G401.6 (cell line): Measurements from ENCODE around the gene TMEM229B.

Source experiments
- FAIRE-seq: peaks from 2 replicates; lab custom pipeline; 2012; peaks lifted over from hg19 to GRCh38; lab: Jason Lieb, UNC

The TMEM229B gene

GRCh38 chr14:67487937-67488893 is at the start of gene TMEM229B:
TMEM229B (minus strand) TSS chr14:67488721; CDS start chr14:67473923, 14,798 bp downstream.
- no peak for FAIRE-seq

GRCh38 chr14:67537736-67538135 is 49.2 kb upstream of the TMEM229B start:
- no peak for FAIRE-seq

- FAIRE-seq, result no peak
Observed at GRCh38 chr14:67536087-67536486, 47.6 kb upstream of the TMEM229B start.

- FAIRE-seq, result no peak
Observed at GRCh38 chr14:67533754-67534085, 45.2 kb upstream of the TMEM229B start.

- FAIRE-seq, result no peak
Observed at GRCh38 chr14:67532998-67533753, 44.7 kb upstream of the TMEM229B start, which contains the start of gene PLEKHH1. PLEKHH1 (plus strand) TSS chr14:67533290; CDS start chr14:67541868, 8,578 bp downstream.

- no peak for FAIRE-seq
Observed at GRCh38 chr14:67532606-67532997, 44.1 kb upstream of the TMEM229B start.

- FAIRE-seq, result no peak
Observed at GRCh38 chr14:67529947-67530935, 41.7 kb upstream of the TMEM229B start.

GRCh38 chr14:67528276-67528675 is 39.8 kb upstream of the TMEM229B start:
- FAIRE-seq, result no peak

DNA sequence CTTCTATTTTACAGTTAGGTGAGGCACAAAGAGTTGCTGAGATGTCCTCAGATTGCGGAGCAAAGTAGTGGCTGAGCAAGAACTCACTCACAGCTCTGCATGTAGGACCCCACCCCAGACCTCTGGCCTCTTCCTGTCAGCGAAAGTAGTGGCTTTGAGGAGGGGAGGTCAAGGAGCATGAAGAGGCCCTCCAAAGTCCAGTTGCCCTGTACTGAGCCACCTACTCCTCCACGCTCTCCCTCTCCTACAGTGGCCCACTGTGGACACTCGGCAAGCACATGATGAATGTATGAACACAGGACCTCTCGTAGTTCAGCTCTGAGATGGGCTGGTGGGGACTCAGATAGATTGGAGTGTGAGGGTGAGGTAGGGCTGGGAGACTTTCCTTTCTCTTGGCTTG is 39.2 kb upstream of the TMEM229B start:
- FAIRE-seq, result no peak

- FAIRE-seq, result peak; percentile 56
Observed at GRCh38 chr14:67526676-67527459, 38.3 kb upstream of the TMEM229B start.

DNA sequence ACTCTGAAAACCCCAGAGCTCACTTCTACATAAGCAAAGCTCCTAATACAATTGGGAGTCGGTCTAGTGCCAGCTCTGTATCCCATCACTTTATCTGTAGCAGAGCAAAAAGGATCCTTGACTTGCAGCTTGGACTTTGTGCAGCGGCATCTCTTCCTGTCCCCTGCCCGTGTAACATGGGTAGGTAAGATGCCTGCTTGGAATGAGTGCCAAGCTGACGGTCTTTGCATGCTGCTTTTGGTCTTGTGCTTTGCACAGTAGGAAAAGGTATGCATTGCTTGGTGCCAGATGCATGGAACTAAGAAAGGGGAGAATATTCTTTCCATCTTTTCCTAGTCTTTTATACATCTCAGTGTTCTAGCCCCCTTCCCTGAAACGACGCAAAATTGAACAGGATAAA is 37.7 kb upstream of the TMEM229B start:
- no peak for FAIRE-seq

- FAIRE-seq, result no peak
Observed at GRCh38 chr14:67525389-67525788, 36.9 kb upstream of the TMEM229B start.

- no peak for FAIRE-seq
Observed at GRCh38 chr14:67524634-67524963, 36.1 kb upstream of the TMEM229B start.

DNA sequence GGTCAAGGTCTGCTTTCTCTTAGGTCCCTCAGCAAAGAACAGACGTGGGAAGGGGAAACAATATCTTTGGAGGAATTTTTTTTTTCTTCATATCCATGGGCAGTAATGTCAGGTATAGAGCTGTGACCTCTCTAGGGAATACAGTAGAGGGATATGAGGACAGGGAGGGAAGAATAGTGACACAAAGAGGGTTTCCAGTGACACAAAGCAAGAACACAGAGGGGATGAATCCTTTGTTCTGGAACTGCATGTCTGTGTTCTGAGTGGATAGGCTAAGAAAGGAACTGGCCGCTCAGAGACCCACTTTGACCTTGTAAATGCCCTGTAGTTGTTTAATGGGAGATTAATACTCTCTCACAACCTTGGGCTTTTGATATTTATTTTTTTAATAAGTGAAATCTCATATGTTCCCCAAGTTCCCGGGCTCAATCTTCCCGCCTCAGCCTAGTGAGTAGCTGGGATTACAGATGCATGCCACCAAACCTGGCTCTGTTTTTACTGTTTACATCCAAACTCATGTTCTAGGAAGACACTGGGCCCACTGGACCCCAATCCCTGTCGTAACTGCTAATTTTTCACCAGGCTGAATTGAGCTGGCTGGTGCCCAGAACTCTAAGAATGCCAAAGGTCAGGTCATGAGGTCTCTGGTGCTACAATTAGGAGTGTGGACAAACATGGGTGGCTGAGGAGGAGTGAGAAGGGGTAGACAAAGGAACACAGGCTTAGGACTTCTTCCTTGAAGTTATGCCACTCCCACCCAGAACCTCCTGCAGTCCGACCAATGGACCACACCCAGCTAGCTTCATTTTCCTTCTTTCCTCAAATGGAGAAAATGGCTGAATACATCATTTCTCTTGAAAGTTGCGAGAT is 35.5 kb upstream of the TMEM229B start:
- no peak for FAIRE-seq

GRCh38 chr14:67522270-67522669 is 33.7 kb upstream of the TMEM229B start:
- FAIRE-seq, result no peak

GRCh38 chr14:67520482-67520881 is 32.0 kb upstream of the TMEM229B start:
- no peak for FAIRE-seq

- FAIRE-seq, result no peak
Observed at GRCh38 chr14:67519406-67519805, 30.9 kb upstream of the TMEM229B start.

- FAIRE-seq, result no peak
Observed at GRCh38 chr14:67517083-67517482, 28.6 kb upstream of the TMEM229B start.

- no peak for FAIRE-seq
Observed at GRCh38 chr14:67516676-67517075, 28.2 kb upstream of the TMEM229B start.

GRCh38 chr14:67515386-67516079 is 27.0 kb upstream of the TMEM229B start:
- no peak for FAIRE-seq
